Measurements from ENCODE around the gene CDX1. TPM values are rescaled to one million over a fixed set of nuclear protein-coding genes. Genes with fewer than 3 reads are reported as not detected.

CDX1 gene
- total RNA-seq, 2 donors from 2014 or later, result not detected

- DNase-seq (ENCODE audit: low spot score) (no peak), ATAC-seq (no peak)
- Mint-ChIP-seq H3K36me3 (no peaks in the 10 kb centered on the region), H3K4me1 (ENCODE audit: low read depth in 2 of 2) (peaks cover 15 to 22% of the 10 kb centered on the region in 2 donors), H3K9me3 (no peaks in the 10 kb centered on the region), H3K27ac (no peak overlapping the region), H3K27me3 (no peaks in the 10 kb centered on the region), H3K4me3 (no peak overlapping the region)
These were observed 30.0 kb upstream of the CDX1 start for GRCh38 chr5:150136305-150137167.

- Mint-ChIP-seq H3K27me3 (no peaks in the 10 kb centered on the region), H3K36me3 (no peaks in the 10 kb centered on the region), H3K4me1 (ENCODE audit: low read depth in 2 of 2) (peaks cover 14 to 20% of the 10 kb centered on the region in 2 donors), H3K9me3 (no peaks in the 10 kb centered on the region), H3K4me3 (no peak overlapping the region), H3K27ac (peak overlapping the region in 1 of 2 donors; percentile 4)
- DNase-seq (ENCODE audit: low spot score) (no peak), ATAC-seq (no peak)
These were observed 29.2 kb upstream of the CDX1 start for GRCh38 chr5:150137168-150137957.

GRCh38 chr5:150137997-150138396, 28.6 kb upstream of the CDX1 start:
- no peaks in the 10 kb centered on the region for H3K9me3 Mint-ChIP-seq
- DNase-seq (ENCODE audit: low spot score) (no peak), ATAC-seq (no peak)
- H3K27me3 Mint-ChIP-seq, result no peaks in the 10 kb centered on the region
- H3K4me1 Mint-ChIP-seq (ENCODE audit: low read depth in 2 of 2), result peaks cover 16 to 22% of the 10 kb centered on the region in 2 donors
- H3K36me3 Mint-ChIP-seq, result no peaks in the 10 kb centered on the region
- peak overlapping the region in 1 of 2 donors; percentile 29 for H3K27ac Mint-ChIP-seq
- H3K4me3 Mint-ChIP-seq, result no peak overlapping the region

- Mint-ChIP-seq H3K9me3 (no peaks in the 10 kb centered on the region), H3K27me3 (no peaks in the 10 kb centered on the region), H3K36me3 (no peaks in the 10 kb centered on the region), H3K27ac (peak overlapping the region in 1 of 2 donors; percentile 29), H3K4me3 (no peak overlapping the region), H3K4me1 (ENCODE audit: low read depth in 2 of 2) (peaks cover 18 to 25% of the 10 kb centered on the region in 2 donors)
- ATAC-seq (no peak), DNase-seq (ENCODE audit: low spot score) (no peak)
These were observed 27.9 kb upstream of the CDX1 start for GRCh38 chr5:150138551-150139265.

- Mint-ChIP-seq H3K9me3 (no peaks in the 10 kb centered on the region), H3K36me3 (no peaks in the 10 kb centered on the region), H3K27me3 (no peaks in the 10 kb centered on the region), H3K4me1 (ENCODE audit: low read depth in 2 of 2) (peaks cover 22 to 29% of the 10 kb centered on the region in 2 donors), H3K4me3 (no peak overlapping the region), H3K27ac (peak overlapping the region in 1 of 2 donors; percentile 35)
- DNase-seq (ENCODE audit: low spot score) (no peak), ATAC-seq (no peak)
These were observed 27.2 kb upstream of the CDX1 start for GRCh38 chr5:150139334-150139733.

GRCh38 chr5:150140830-150141229, 25.7 kb upstream of the CDX1 start:
- H3K27ac Mint-ChIP-seq, result no peak overlapping the region
- no peak overlapping the region for H3K4me3 Mint-ChIP-seq
- no peak for DNase-seq (ENCODE audit: low spot score)
- H3K27me3 Mint-ChIP-seq, result no peaks in the 10 kb centered on the region
- H3K4me1 Mint-ChIP-seq (ENCODE audit: low read depth in 2 of 2), result peaks cover 28 to 39% of the 10 kb centered on the region in 2 donors
- ATAC-seq, result no peak
- H3K36me3 Mint-ChIP-seq, result no peaks in the 10 kb centered on the region
- H3K9me3 Mint-ChIP-seq, result no peaks in the 10 kb centered on the region

GRCh38 chr5:150141544-150142184, 24.9 kb upstream of the CDX1 start:
- no peaks in the 10 kb centered on the region for H3K36me3 Mint-ChIP-seq
- no peak for ATAC-seq

GRCh38 chr5:150142185-150142958, 24.2 kb upstream of the CDX1 start:
- H3K36me3 Mint-ChIP-seq, result no peaks in the 10 kb centered on the region
- DNase-seq (ENCODE audit: low spot score), result no peak
- peaks cover 34 to 42% of the 10 kb centered on the region in 2 donors for H3K4me1 Mint-ChIP-seq (ENCODE audit: low read depth in 2 of 2)
- peak overlapping the region; percentile 52 to 69 for H3K27ac Mint-ChIP-seq
- no peaks in the 10 kb centered on the region for H3K27me3 Mint-ChIP-seq
- ATAC-seq, result no peak
- peak overlapping the region; percentile 3 for H3K4me3 Mint-ChIP-seq
- no peaks in the 10 kb centered on the region for H3K9me3 Mint-ChIP-seq

More at GRCh38 chr5:150141544-150142184, 24.9 kb upstream of the CDX1 start:
- no peak overlapping the region for H3K27ac Mint-ChIP-seq
- H3K4me3 Mint-ChIP-seq, result no peak overlapping the region
- H3K27me3 Mint-ChIP-seq, result no peaks in the 10 kb centered on the region
- peaks cover 32 to 42% of the 10 kb centered on the region in 2 donors for H3K4me1 Mint-ChIP-seq (ENCODE audit: low read depth in 2 of 2)
- no peak for DNase-seq (ENCODE audit: low spot score)
- H3K9me3 Mint-ChIP-seq, result no peaks in the 10 kb centered on the region

- ATAC-seq (peak; percentile 10 to 33), DNase-seq (ENCODE audit: low spot score) (no peak)
- no peaks in the 10 kb centered on the region for H3K36me3 Mint-ChIP-seq
- no peaks in the 10 kb centered on the region for H3K9me3 Mint-ChIP-seq
- H3K27me3 Mint-ChIP-seq, result no peaks in the 10 kb centered on the region
- peaks cover 34 to 47% of the 10 kb centered on the region in 2 donors for H3K4me1 Mint-ChIP-seq (ENCODE audit: low read depth in 2 of 2)
- peak overlapping the region; percentile 3 for H3K4me3 Mint-ChIP-seq
- peak overlapping the region; percentile 52 to 69 for H3K27ac Mint-ChIP-seq
These were observed 23.6 kb upstream of the CDX1 start for GRCh38 chr5:150142959-150143349.

- Mint-ChIP-seq H3K4me1 (ENCODE audit: low read depth in 2 of 2) (peaks cover 38 to 54% of the 10 kb centered on the region in 2 donors), H3K27me3 (no peaks in the 10 kb centered on the region), H3K27ac (peak overlapping the region; percentile 52 to 69), H3K9me3 (no peaks in the 10 kb centered on the region), H3K4me3 (peak overlapping the region; percentile 10), H3K36me3 (no peaks in the 10 kb centered on the region)
- DNase-seq (ENCODE audit: low spot score) (no peak), ATAC-seq (no peak)
These were observed 23.0 kb upstream of the CDX1 start for GRCh38 chr5:150143350-150144245.

- peak overlapping the region; percentile 63 to 69 for H3K27ac Mint-ChIP-seq
- H3K36me3 Mint-ChIP-seq, result no peaks in the 10 kb centered on the region
- DNase-seq (ENCODE audit: low spot score), result no peak
- peak overlapping the region; percentile 2 for H3K4me3 Mint-ChIP-seq
- ATAC-seq, result no peak
- no peaks in the 10 kb centered on the region for H3K27me3 Mint-ChIP-seq
- H3K4me1 Mint-ChIP-seq (ENCODE audit: low read depth in 2 of 2), result peaks cover 43 to 61% of the 10 kb centered on the region in 2 donors
- H3K9me3 Mint-ChIP-seq, result no peaks in the 10 kb centered on the region
These were observed 22.3 kb upstream of the CDX1 start for GRCh38 chr5:150144246-150144801.

Measured in natural killer cell treated with Interleukin-12 subunit alpha and Interleukin-12 subunit beta and Interleukin-15 and Interleukin-18, amount 100 ng/mL, for 72 hours (primary cell).